Panc1 (cell line): ENCODE measurements around the gene FAM204A. TPM values are rescaled to one million over a fixed set of nuclear protein-coding genes. Genes with fewer than 3 reads are reported as not detected.
A peak's percentile ranks its signal among the peaks of the same experiment; 100 is the strongest.

ENCODE experiments used
- ATAC-seq: fragments of 200-7000 bp; cut with Tn5 transposase; 2 replicates; pipeline ENCODE4 v1.9.1; 2020; ENCODE audit warnings: mild to moderate bottlenecking, moderate library complexity
- Bru-seq: library from RNA; stranded (reverse); fragments of 400-500 nt; gene quantifications from one replicate; lab custom pipeline; 2021; lab: Mats Ljungman, UMichigan
- BruChase-seq, 2 experiments: library from RNA; stranded (reverse); fragments of 400-500 nt; gene quantifications; one replicate each; lab custom pipeline; 2021; lab: Mats Ljungman, UMichigan
- BruUV-seq: library from RNA; stranded (reverse); fragments of 400-500 nt; replicated peaks from 2 replicates; lab custom pipeline; 2021; lab: Mats Ljungman, UMichigan
- CTCF ChIA-PET: fragments of 300-600 bp; sonication (Branson Sonifier 250); formaldehyde crosslinking; loops from one replicate; lab custom pipeline; 2022; ENCODE audit warnings: antibody characterized with exemption; lab: Charles Lee
- POLR2A ChIA-PET: fragments of 300-600 bp; sonication (Branson Sonifier 250); formaldehyde crosslinking; loops from one replicate; lab custom pipeline; 2022; ENCODE audit warnings: antibody characterized with exemption; lab: Charles Lee
- DNase-seq: peaks from one replicate; pipeline ENCODE4 v3.0.0-alpha.2; 2010; ENCODE audit warnings: low read depth, low spot score
- H3K27ac ChIP-seq: 2 replicates; pipeline ENCODE4 v1.5.1; 2011; ENCODE audit warnings: mild to moderate bottlenecking, low read length, inconsistent platforms
- H3K27me3 ChIP-seq: fragments of 200-500 bp; sonication (Bioruptor generic); 2 replicates; pipeline ENCODE4 v1.6.0; 2014; ENCODE audit warnings: low read length, inconsistent platforms; ENCODE audit not compliant: control insufficient read depth, insufficient read depth
- H3K36me3 ChIP-seq: fragments of 200-500 bp; sonication (Bioruptor generic); 2 replicates; pipeline ENCODE4 v1.5.1; 2014; ENCODE audit warnings: inconsistent platforms, mild to moderate bottlenecking, low read length, moderate library complexity; ENCODE audit not compliant: control insufficient read depth, insufficient read depth
- H3K4me1 ChIP-seq: 2 replicates; pipeline ENCODE4 v1.5.1; 2011; ENCODE audit warnings: inconsistent platforms, mild to moderate bottlenecking, low read length, moderate library complexity; ENCODE audit not compliant: control insufficient read depth, insufficient read depth
- H3K4me3 ChIP-seq, 2 experiments: 2 replicates each; pipeline ENCODE4 v1.5.1; 2011 to 2012; ENCODE audit warnings: low read depth in 2 of 2, low read length in 2 of 2, mild to moderate bottlenecking in 2 of 2, inconsistent platforms in 1 of 2, moderate library complexity in 1 of 2
- H3K9me3 ChIP-seq: fragments of 200-500 bp; sonication (Bioruptor generic); 2 replicates; pipeline ENCODE4 v1.5.1; 2014; ENCODE audit warnings: low read depth, mild to moderate bottlenecking, inconsistent platforms, low read length, moderate library complexity; ENCODE audit not compliant: control insufficient read depth, insufficient read depth
- CTCF ChIP-seq: fragments of 450-650 bp; IDR thresholded peaks from 2 replicates; pipeline ENCODE4 v1.5.1; 2017; ENCODE audit warnings: mild to moderate bottlenecking
- POLR2AphosphoS5 ChIP-seq: IDR thresholded peaks from 2 replicates; pipeline ENCODE4 v1.6.1; 2012; ENCODE audit warnings: mild to moderate bottlenecking, low read depth, low read length, moderate library complexity
- SIN3A ChIP-seq: IDR thresholded peaks from 2 replicates; pipeline ENCODE4 v1.6.1; 2012; ENCODE audit warnings: low read depth, mild to moderate bottlenecking, low read length, moderate library complexity, borderline replicate concordance; ENCODE audit not compliant: insufficient read depth
- TCF7L2 ChIP-seq: IDR thresholded peaks from 2 replicates; pipeline ENCODE4 v1.6.1; 2011; ENCODE audit warnings: mild to moderate bottlenecking, low read depth, low read length, inconsistent platforms
- in situ Hi-C: cut with HindIII; loops from 2 replicates; pipeline ENCODE4 v1.10.0; 2016; ENCODE audit warnings: low sequenced_read_pairs, low pct_unique_long_range_greater_than_20kb
- intact Hi-C: fragments of 100-400 bp; cut with micrococcal nuclease; formaldehyde crosslinking; loops from one replicate; pipeline ENCODE4 v1.10.0; 2022; ENCODE audit not compliant: unreplicated experiment
- long read RNA-seq: library from polyadenylated mRNA; unstranded; transcript quantifications from one replicate; pipeline ENCODE4 v2.0.0, GENCODE V29; 2021; ENCODE audit not compliant: unreplicated experiment
- polyA plus RNA-seq: library from polyadenylated mRNA; unstranded; fragments of >200 nt; gene quantifications from one replicate; pipeline ENCODE4 v1.2.1, GENCODE V29; 2012; ENCODE audit warnings: missing spikeins; ENCODE audit not compliant: insufficient read length
- total RNA-seq: library from RNA; stranded (reverse); gene quantifications from one replicate; pipeline ENCODE4 v1.2.1, GENCODE V29; 2021; ENCODE audit not compliant: unreplicated experiment
- TF ChIP-seq, protein P1 (sequence below), 2 experiments: IDR thresholded peaks; 2 replicates each; pipeline ENCODE4 v1.6.1; 2011 to 2012; ENCODE audit warnings: low read depth in 2 of 2, control low read depth in 1 of 2, low read length in 1 of 2, mild to moderate bottlenecking in 1 of 2, moderate library complexity in 1 of 2; ENCODE audit not compliant: insufficient read depth in 1 of 2

Gene FAM204A
- total RNA-seq = 69.1 TPM
- 22.9 TPM for polyA plus RNA-seq
- Bru-seq, nascent RNA = percentile 87 among the genes with signal in this experiment
- percentile 78 among the genes with signal in this experiment for BruChase-seq, experiment 1, labeled RNA remaining after a 2-hour chase
- percentile 78 among the genes with signal in this experiment for BruChase-seq, experiment 2, labeled RNA remaining after a 6-hour chase
- long read RNA-seq, full-length matches to known transcripts = 35 of 53 reads
- long read RNA-seq, partial matches to known transcripts = 11 of 53 reads
- long read RNA-seq, other reads (novel, unspliced or antisense) = 7 of 53 reads

DNA sequence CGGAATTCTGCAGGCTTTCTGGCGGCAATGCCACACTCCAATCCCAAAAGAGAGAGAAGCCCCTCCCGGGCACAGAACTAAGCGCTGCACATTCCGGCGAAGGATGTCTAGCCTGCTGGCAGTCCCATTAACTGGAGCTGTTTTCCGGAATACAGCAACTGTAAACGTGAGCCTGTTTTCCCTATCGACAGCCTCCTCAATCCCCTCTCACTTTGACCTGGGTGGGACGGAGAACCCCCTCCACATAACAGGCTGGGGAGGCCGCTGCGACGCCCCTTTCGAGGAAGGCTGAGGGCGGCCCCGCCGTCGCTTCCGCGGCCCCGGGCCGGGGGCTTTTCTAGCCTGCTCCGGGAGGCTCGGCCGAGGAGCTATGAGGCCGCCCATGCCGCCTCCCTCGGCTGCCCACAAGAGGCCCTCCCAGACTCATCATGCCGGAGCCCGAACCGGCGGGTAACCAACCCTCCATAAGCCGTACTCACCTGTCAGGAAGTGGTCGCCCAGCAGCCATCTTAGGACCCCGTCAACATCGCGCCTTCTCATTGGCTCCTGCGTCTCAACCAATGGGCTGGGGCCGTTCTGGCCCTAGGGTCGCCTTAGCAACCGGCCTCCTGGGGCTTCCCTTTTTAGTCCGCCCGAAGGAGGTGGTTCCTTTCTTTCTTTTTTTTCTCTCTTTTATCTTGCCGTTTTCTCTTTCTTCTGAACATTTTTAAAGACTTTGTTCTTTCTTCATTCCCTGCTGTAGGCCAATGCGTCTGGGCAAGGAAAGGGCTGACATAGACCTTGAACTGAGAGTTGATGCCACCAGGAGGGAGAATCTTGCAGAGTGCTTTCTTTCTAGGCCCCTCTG lies at the start of gene FAM204A:
Gene FAM204A (minus strand): TSS at position 534 of the 847 bp plus-strand sequence. CDS start 5,909 bp downstream, outside the sequence.
- Histone ChIP-seq H3K9me3 (no peaks in the 10 kb centered on the region), H3K27me3 (peaks cover 2% of the 10 kb centered on the region; the same call in 1 of the 2 replicates), H3K4me3 (peak within 1 kb of the TSS; percentile 94 to 97), H3K36me3 (peaks cover 8% of the 10 kb centered on the region), H3K4me1 (peaks cover 19% of the 10 kb centered on the region), H3K27ac (peak within 1 kb of the TSS; percentile 88)
- DNase-seq = peak; percentile 90
- ChIA-PET POLR2A (interaction anchor here (0.7 kb wide), 1 partner anchor 911 kb away, joined by 3 read pairs; no protein-coding TSS in a partner anchor), CTCF (no interaction called here)
- TF ChIP-seq CTCF (no peak), SIN3A (peak; percentile 96; the same call in 1 of the 2 replicates), POLR2AphosphoS5 (peak; percentile 92), TCF7L2 (peak; percentile 92)
- intact Hi-C loops (no loop called here), in situ Hi-C loops (no loop called here)
- BruUV-seq = no TSS peak
- ATAC-seq = peak; percentile 100

GRCh38 chr10:118383699-118384098 lies 41.6 kb upstream of the FAM204A start:
- in situ Hi-C loops = no loop called here
- no peaks in the 10 kb centered on the region for H3K9me3 ChIP-seq
- ATAC-seq (no peak), DNase-seq (no peak)
- H3K36me3 ChIP-seq = no peaks in the 10 kb centered on the region
- intact Hi-C loops = no loop called here
- H3K27ac ChIP-seq = no peak overlapping the region
- H3K4me3 ChIP-seq = no peak overlapping the region
- H3K27me3 ChIP-seq = peaks cover 10% of the 10 kb centered on the region
- ChIA-PET POLR2A (interaction anchor here (0.6 kb wide), 1 partner anchor 35 kb away, joined by 3 read pairs; no protein-coding TSS in a partner anchor), CTCF (no interaction called here)
- no peak for TF ChIP-seq TCF7L2
- TF ChIP-seq SIN3A = no peak
- BruUV-seq = no TSS peak
- no peaks in the 10 kb centered on the region for H3K4me1 ChIP-seq

DNA sequence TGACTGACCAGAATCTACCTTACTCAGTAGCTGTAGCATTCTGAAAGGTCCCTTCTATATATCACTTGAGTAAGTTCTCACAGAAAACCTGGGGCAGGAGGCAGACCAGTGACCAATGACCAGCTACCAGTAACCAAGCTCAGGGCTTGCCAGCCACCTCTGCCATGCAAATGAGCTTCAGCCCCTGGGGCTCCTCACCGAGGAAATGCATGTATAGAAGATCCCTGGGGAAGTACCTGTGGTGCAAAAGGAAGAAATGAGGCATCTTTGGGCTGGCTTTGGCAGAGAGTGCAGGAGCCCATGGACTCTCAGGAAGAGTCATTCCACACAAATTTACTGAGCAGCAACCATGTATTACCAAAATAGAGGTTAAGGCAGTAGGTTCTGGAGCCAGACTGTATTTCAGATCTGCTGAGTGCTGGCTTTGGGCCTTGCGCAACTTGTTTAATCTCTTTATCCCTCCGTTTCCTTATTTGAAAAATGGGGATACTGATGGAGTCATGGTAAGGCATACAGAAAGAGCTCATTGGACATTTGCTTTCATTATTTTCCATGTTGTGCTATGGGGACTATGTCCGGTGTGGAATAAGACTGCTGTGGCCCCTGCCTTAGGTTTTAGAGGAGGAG lies 41.1 kb upstream of the FAM204A start:
- Histone ChIP-seq H3K4me3 (no peak overlapping the region), H3K27me3 (peaks cover 10% of the 10 kb centered on the region), H3K9me3 (no peaks in the 10 kb centered on the region), H3K27ac (no peak overlapping the region), H3K36me3 (no peaks in the 10 kb centered on the region), H3K4me1 (no peaks in the 10 kb centered on the region)
- TF ChIP-seq CTCF (no peak), SIN3A (no peak), POLR2AphosphoS5 (no peak)
- TF ChIP-seq, protein P1, sequence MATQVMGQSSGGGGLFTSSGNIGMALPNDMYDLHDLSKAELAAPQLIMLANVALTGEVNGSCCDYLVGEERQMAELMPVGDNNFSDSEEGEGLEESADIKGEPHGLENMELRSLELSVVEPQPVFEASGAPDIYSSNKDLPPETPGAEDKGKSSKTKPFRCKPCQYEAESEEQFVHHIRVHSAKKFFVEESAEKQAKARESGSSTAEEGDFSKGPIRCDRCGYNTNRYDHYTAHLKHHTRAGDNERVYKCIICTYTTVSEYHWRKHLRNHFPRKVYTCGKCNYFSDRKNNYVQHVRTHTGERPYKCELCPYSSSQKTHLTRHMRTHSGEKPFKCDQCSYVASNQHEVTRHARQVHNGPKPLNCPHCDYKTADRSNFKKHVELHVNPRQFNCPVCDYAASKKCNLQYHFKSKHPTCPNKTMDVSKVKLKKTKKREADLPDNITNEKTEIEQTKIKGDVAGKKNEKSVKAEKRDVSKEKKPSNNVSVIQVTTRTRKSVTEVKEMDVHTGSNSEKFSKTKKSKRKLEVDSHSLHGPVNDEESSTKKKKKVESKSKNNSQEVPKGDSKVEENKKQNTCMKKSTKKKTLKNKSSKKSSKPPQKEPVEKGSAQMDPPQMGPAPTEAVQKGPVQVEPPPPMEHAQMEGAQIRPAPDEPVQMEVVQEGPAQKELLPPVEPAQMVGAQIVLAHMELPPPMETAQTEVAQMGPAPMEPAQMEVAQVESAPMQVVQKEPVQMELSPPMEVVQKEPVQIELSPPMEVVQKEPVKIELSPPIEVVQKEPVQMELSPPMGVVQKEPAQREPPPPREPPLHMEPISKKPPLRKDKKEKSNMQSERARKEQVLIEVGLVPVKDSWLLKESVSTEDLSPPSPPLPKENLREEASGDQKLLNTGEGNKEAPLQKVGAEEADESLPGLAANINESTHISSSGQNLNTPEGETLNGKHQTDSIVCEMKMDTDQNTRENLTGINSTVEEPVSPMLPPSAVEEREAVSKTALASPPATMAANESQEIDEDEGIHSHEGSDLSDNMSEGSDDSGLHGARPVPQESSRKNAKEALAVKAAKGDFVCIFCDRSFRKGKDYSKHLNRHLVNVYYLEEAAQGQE (IDR thresholded peaks at IDR 0.05; ENCODE audit: insufficient read depth in 1 of 2, low read depth in 2 of 2, low read length in 1 of 2) = no peak
- BruUV-seq = no TSS peak
- ChIA-PET POLR2A (interaction anchor here (0.6 kb wide), 1 partner anchor 35 kb away, joined by 3 read pairs; no protein-coding TSS in a partner anchor), CTCF (no interaction called here)
- in situ Hi-C loops = no loop called here
- DNase-seq = no peak
- no peak for ATAC-seq
- intact Hi-C loops = no loop called here
